HG03108 (cell line): ENCODE data around the gene PDE2A.

Experiments used
- ATAC-seq: cut with Tn5 transposase; IDR thresholded peaks from one replicate; pipeline ENCODE4 v1.9.1; 2021; ENCODE audit warnings: moderate library complexity; ENCODE audit not compliant: unreplicated experiment

The PDE2A gene

GRCh38 chr11:72592698-72593495 lies 81.3 kb downstream of the PDE2A start:
- no peak for ATAC-seq

- no peak for ATAC-seq
Observed at GRCh38 chr11:72591785-72592502, 82.3 kb downstream of the PDE2A start.

GRCh38 chr11:72591023-72591422 lies 83.2 kb downstream of the PDE2A start:
- ATAC-seq = no peak

- no peak for ATAC-seq
Observed at GRCh38 chr11:72589802-72590761, 84.1 kb downstream of the PDE2A start.

- no peak for ATAC-seq
Observed at GRCh38 chr11:72588421-72589410, 85.5 kb downstream of the PDE2A start.

- ATAC-seq = no peak
Observed at GRCh38 chr11:72587696-72588095, 86.5 kb downstream of the PDE2A start.

- ATAC-seq = no peak
Observed at GRCh38 chr11:72586321-72587090, 87.7 kb downstream of the PDE2A start.

GRCh38 chr11:72585762-72586311 lies 88.4 kb downstream of the PDE2A start:
- ATAC-seq = no peak

- no peak for ATAC-seq
Observed at GRCh38 chr11:72584939-72585597, 89.2 kb downstream of the PDE2A start.

- ATAC-seq = no peak
Observed at GRCh38 chr11:72584293-72584938, 89.8 kb downstream of the PDE2A start.

GRCh38 chr11:72583616-72584292 lies 90.5 kb downstream of the PDE2A start:
- ATAC-seq = no peak

GRCh38 chr11:72583177-72583553 lies 91.1 kb downstream of the PDE2A start:
- ATAC-seq = no peak

GRCh38 chr11:72582206-72583176 lies 91.7 kb downstream of the PDE2A start:
- ATAC-seq = no peak

GRCh38 chr11:72581067-72581466 lies 93.2 kb downstream of the PDE2A start:
- no peak for ATAC-seq

GRCh38 chr11:72580642-72580950 lies 93.6 kb downstream of the PDE2A start:
- ATAC-seq = no peak
